HepG2 (cell line): ENCODE measurements around the gene ATAD3A. TPM values are rescaled to one million over a fixed set of nuclear protein-coding genes. Genes with fewer than 3 reads are reported as not detected.

Source experiments
- ATAC-seq: fragments of 200-7000 bp; cut with Tn5 transposase; 3 replicates; pipeline ENCODE4 v1.9.1; 2020; ENCODE audit warnings: mild to moderate bottlenecking, moderate library complexity
- BruUV-seq: library from RNA; stranded (reverse); fragments of 400-500 nt; replicated peaks from 2 replicates; lab custom pipeline; 2021; lab: Mats Ljungman, UMichigan
- CTCF ChIA-PET: fragments of 300-600 bp; formaldehyde crosslinking; extraction: SDS; loops from one replicate; lab custom pipeline; 2021; ENCODE audit warnings: low total read pairs, inconsistent platforms, low intra/inter-chr PET ratio; lab: Yijun Ruan, JAX
- POLR2A ChIA-PET: fragments of 350-600 bp; sonication (Branson Sonifier 250); formaldehyde crosslinking; loops from one replicate; lab custom pipeline; 2020; ENCODE audit warnings: antibody characterized with exemption, inconsistent platforms; lab: Yijun Ruan, JAX
- DNase-seq: peaks from one replicate; pipeline ENCODE4 v3.0.0-alpha.2; 2015; ENCODE audit warnings: low spot score
- FAIRE-seq: peaks from 3 replicates; lab custom pipeline; 2011; peaks lifted over from hg19 to GRCh38; lab: Jason Lieb, UNC
- H2AFZ ChIP-seq: one replicate; pipeline ENCODE4 v1.6.1; 2011; ENCODE audit warnings: low read length, inconsistent platforms
- H3K27ac ChIP-seq: fragments of 300-600 bp; 3 replicates; pipeline ENCODE4 v1.8.0; 2011; ENCODE audit warnings: mixed run types, mild to moderate bottlenecking, mixed read lengths, low read length, inconsistent platforms; ENCODE audit not compliant: insufficient read depth; ENCODE audit errors: extremely low read length
- H3K27me3 ChIP-seq, 2 experiments: fragments of 200-600 bp in 1 of 2; 2 replicates in 1 of 2; 3 replicates in 1 of 2; pipeline versions ENCODE4 v1.6.0 to v1.8.0; 2011; ENCODE audit warnings: low read length in 2 of 2, mild to moderate bottlenecking in 2 of 2, moderate library complexity in 2 of 2, inconsistent platforms in 1 of 2; ENCODE audit not compliant: insufficient read depth in 2 of 2, control insufficient read depth in 1 of 2
- H3K36me3 ChIP-seq, 2 experiments: fragments of 200-600 bp in 1 of 2; replicated peaks in 1 of 2; 2 replicates in 1 of 2; 3 replicates in 1 of 2; pipeline versions ENCODE4 v1.5.1 to v1.8.0; 2011; ENCODE audit warnings: low read length in 2 of 2, inconsistent platforms in 1 of 2; ENCODE audit not compliant: insufficient read depth in 2 of 2, control insufficient read depth in 1 of 2
- H3K4me1 ChIP-seq: 2 replicates; pipeline ENCODE4 v1.5.1; 2012; ENCODE audit warnings: low read length, inconsistent platforms; ENCODE audit not compliant: insufficient read depth
- H3K4me2 ChIP-seq: 2 replicates; pipeline ENCODE4 v1.6.0; 2011; ENCODE audit warnings: low read depth, low read length, inconsistent platforms
- H3K4me3 ChIP-seq, 3 experiments: fragments of 200-600 bp in 1 of 3; sonication (generic), shearing (Covaris generic) in 1 of 3; replicated peaks in 1 of 3; 2 replicates each; pipeline ENCODE4 v1.5.1; 2011 to 2016; ENCODE audit warnings: low read length in 3 of 3, inconsistent platforms in 2 of 3, low read depth in 2 of 3, mild to moderate bottlenecking in 2 of 3, control low read depth in 1 of 3, mixed read lengths in 1 of 3; ENCODE audit not compliant: insufficient read depth in 1 of 3
- H3K79me2 ChIP-seq: one replicate; pipeline ENCODE4 v1.6.1; 2011; ENCODE audit warnings: low read length, inconsistent platforms; ENCODE audit not compliant: insufficient read depth
- H3K9ac ChIP-seq: 2 replicates; pipeline ENCODE4 v1.6.0; 2011; ENCODE audit warnings: mild to moderate bottlenecking, low read depth, low read length, inconsistent platforms; ENCODE audit not compliant: insufficient read depth
- H3K9me3 ChIP-seq: 2 replicates; pipeline ENCODE4 v1.5.1; 2012; ENCODE audit warnings: mild to moderate bottlenecking, low read length
- H4K20me1 ChIP-seq: 2 replicates; pipeline ENCODE4 v1.6.0; 2011; ENCODE audit warnings: inconsistent platforms, mild to moderate bottlenecking, low read length, moderate library complexity; ENCODE audit not compliant: insufficient read depth
- AGO1 ChIP-seq: fragments of 200-400 bp; formaldehyde crosslinking; IDR thresholded peaks from 2 replicates; pipeline ENCODE4 v1.6.1; 2017; ENCODE audit warnings: mild to moderate bottlenecking, low read depth, low read length, moderate library complexity; ENCODE audit not compliant: poor library complexity, severe bottlenecking
- ATF2 ChIP-seq: sonication (generic); formaldehyde crosslinking; IDR thresholded peaks from 2 replicates; pipeline ENCODE4 v1.4.0; 2020; ENCODE audit warnings: missing genetic modification reagents
- ATM ChIP-seq: fragments of 450-650 bp; IDR thresholded peaks from 2 replicates; pipeline ENCODE4 v1.7.1; 2017; ENCODE audit warnings: mild to moderate bottlenecking, borderline replicate concordance
- CBFB ChIP-seq: sonication (generic); formaldehyde crosslinking; IDR thresholded peaks from 2 replicates; pipeline ENCODE4 v1.4.0; 2020; ENCODE audit warnings: missing genetic modification reagents
- CBX5 ChIP-seq: sonication (generic); formaldehyde crosslinking; IDR thresholded peaks from 2 replicates; pipeline ENCODE4 v1.4.0; 2020; ENCODE audit warnings: missing genetic modification reagents, borderline replicate concordance
- DRAP1 ChIP-seq: IDR thresholded peaks from 2 replicates; pipeline ENCODE4 v1.6.1; 2016; ENCODE audit warnings: missing genetic modification reagents, missing compliant biosample characterization
- GRHL1 ChIP-seq: sonication (generic); formaldehyde crosslinking; conservative IDR thresholded peaks from 2 replicates; pipeline ENCODE4 v1.8.0; 2022; ENCODE audit warnings: missing genetic modification reagents
- HBP1 ChIP-seq: IDR thresholded peaks from 2 replicates; pipeline ENCODE4 v1.6.1; 2016; ENCODE audit warnings: low read depth, control low read depth
- ISL2 ChIP-seq: sonication (generic); formaldehyde crosslinking; IDR thresholded peaks from 2 replicates; pipeline ENCODE4 v1.5.0; 2020; ENCODE audit warnings: missing genetic modification reagents
- KMT2A ChIP-seq: sonication (generic); formaldehyde crosslinking; IDR thresholded peaks from 2 replicates; pipeline ENCODE4 v1.4.0; 2020; ENCODE audit warnings: missing genetic modification reagents
- REXO4 ChIP-seq: sonication (generic); formaldehyde crosslinking; IDR thresholded peaks from 2 replicates; pipeline ENCODE4 v1.8.0; 2022; ENCODE audit warnings: missing genetic modification reagents, mild to moderate bottlenecking, borderline replicate concordance
- STAG1 ChIP-seq: sonication (generic); formaldehyde crosslinking; IDR thresholded peaks from 2 replicates; pipeline ENCODE4 v1.4.0; 2020; ENCODE audit warnings: missing genetic modification reagents
- THAP7 ChIP-seq: sonication (generic); formaldehyde crosslinking; IDR thresholded peaks from 2 replicates; pipeline ENCODE4 v1.8.1; 2023; ENCODE audit warnings: mild to moderate bottlenecking, missing genetic modification reagents
- ZBTB33 ChIP-seq: sonication (generic); formaldehyde crosslinking; IDR thresholded peaks from 2 replicates; pipeline ENCODE4 v1.4.0; 2020; ENCODE audit warnings: missing genetic modification reagents
- ZNF143 ChIP-seq: sonication (generic); formaldehyde crosslinking; IDR thresholded peaks from 2 replicates; pipeline ENCODE4 v1.4.0; 2020; ENCODE audit warnings: missing genetic modification reagents
- ZNF784 ChIP-seq: sonication (generic); formaldehyde crosslinking; IDR thresholded peaks from 2 replicates; pipeline ENCODE4 v1.5.1; 2020; ENCODE audit warnings: missing genetic modification reagents, mild to moderate bottlenecking, borderline replicate concordance
- ZNF816 ChIP-seq: sonication (generic); formaldehyde crosslinking; IDR thresholded peaks from 2 replicates; pipeline ENCODE4 v1.8.0; 2022; ENCODE audit warnings: missing genetic modification reagents, mild to moderate bottlenecking, borderline replicate concordance
- WGBS: methylation state at CpG from one replicate; pipeline ENCODE4 v1.1.6; 2017; ENCODE audit warnings: low lambda C conversion rate; 5-methylcytosine and 5-hydroxymethylcytosine counted together
- in situ Hi-C: cut with HindIII; loops from 2 replicates; pipeline ENCODE4 v1.10.0; 2017; ENCODE audit warnings: low pct_unique_long_range_greater_than_20kb; ENCODE audit not compliant: extremely low pct_ligation_motif_present
- intact Hi-C: fragments of 100-400 bp; cut with micrococcal nuclease; formaldehyde crosslinking; loops from one replicate; pipeline ENCODE4 v1.10.0; 2022; ENCODE audit not compliant: unreplicated experiment
- polyA plus RNA-seq, 8 experiments: library from polyadenylated mRNA; depleted of rRNA in 3 of 8; stranded (reverse) in 7 of 8; unstranded in 1 of 8; fragments of >200 nt; fragmentation: Illumina TruSeq in 4 of 8; extraction: Trizol in 4 of 8; gene quantifications; 2 replicates each; pipeline versions ENCODE4 v1.2.1 to v1.2.3, GENCODE V29; 2011 to 2016; ENCODE audit warnings: low read depth in 4 of 8, missing spikeins in 1 of 8, mixed read lengths in 1 of 8; ENCODE audit not compliant: insufficient read depth in 1 of 8
- total RNA-seq, 5 experiments: library from RNA; depleted of rRNA; stranded (reverse); fragments of >200 nt; fragmentation: Illumina TruSeq; extraction: Trizol; gene quantifications; 2 replicates each; pipeline ENCODE4 v1.2.3, GENCODE V29; 2016; ENCODE audit warnings: low read depth in 1 of 5

ATAD3A gene
- total and polyA plus RNA-seq, 2 of the 13 experiments (the other 11 are each of a cell fraction or from before 2014, with no cell fraction given): 10.6 to 49.0 TPM

GRCh38 chr1:1531947-1532346 is 20.0 kb downstream of the ATAD3A start:
- no TSS peak for BruUV-seq
- H3K9ac ChIP-seq: no peak overlapping the region
- H4K20me1 ChIP-seq: no peaks in the 10 kb centered on the region
- no peaks in the 10 kb centered on the region for H3K9me3 ChIP-seq
- peaks cover 14 to 19% of the 10 kb centered on the region in 2 experiments; a peak in 4 of 5 replicates for H3K36me3 ChIP-seq
- no peaks in the 10 kb centered on the region for H3K27me3 ChIP-seq
- H3K27ac ChIP-seq: no peak overlapping the region
- ChIA-PET CTCF (no interaction called here), POLR2A (no interaction called here)
- ATAC-seq: no peak
- WGBS: 94% methylated on average over 4 of the region's 4 CpGs
- TF ChIP-seq ZBTB33 (CRISPR knock-in tag): no peak
- no peak for TF ChIP-seq KMT2A (CRISPR knock-in tag)
- no peak for TF ChIP-seq REXO4 (CRISPR knock-in tag)
- TF ChIP-seq ZNF784 (CRISPR knock-in tag): no peak
- TF ChIP-seq STAG1 (CRISPR knock-in tag): no peak
- no peak for TF ChIP-seq CBX5
- TF ChIP-seq HBP1 (CRISPR knock-in tag): no peak
- no peak for TF ChIP-seq AGO1
- no peak for TF ChIP-seq ZNF816 (CRISPR knock-in tag)
- TF ChIP-seq GRHL1 (CRISPR knock-in tag): no peak
- TF ChIP-seq ATM: no peak
- no peak for TF ChIP-seq THAP7
- TF ChIP-seq DRAP1: no peak
- no peak for TF ChIP-seq ATF2 (CRISPR knock-in tag)
- TF ChIP-seq ISL2 (CRISPR knock-in tag): no peak
- no peak for TF ChIP-seq ZNF143 (CRISPR knock-in tag)
- no peak for TF ChIP-seq CBFB (CRISPR knock-in tag)
- intact Hi-C loops (no loop called here), in situ Hi-C loops (no loop called here)
- H3K4me3 ChIP-seq: no peak overlapping the region
- FAIRE-seq: no peak
- no peak overlapping the region for H3K4me2 ChIP-seq
- DNase-seq: no peak
- no peak overlapping the region for H2AFZ ChIP-seq
- no peaks in the 10 kb centered on the region for H3K4me1 ChIP-seq
- H3K79me2 ChIP-seq: no peaks in the 10 kb centered on the region
